Ishikawa (cell line): Measurements from ENCODE around the gene BACH2.

ENCODE experiments used
- EGR1 ChIP-seq: IDR thresholded peaks from 2 replicates; pipeline ENCODE4 v1.6.1; 2012
- RAD21 ChIP-seq: IDR thresholded peaks from 2 replicates; pipeline ENCODE4 v1.6.1; 2012; ENCODE audit warnings: low read depth
- TAF1 ChIP-seq: IDR thresholded peaks from 2 replicates; pipeline ENCODE4 v1.6.1; 2012; ENCODE audit warnings: low read depth, mild to moderate bottlenecking
- TF ChIP-seq, protein P1 (sequence below): IDR thresholded peaks from 2 replicates; pipeline ENCODE4 v1.6.1; 2012

DNA sequence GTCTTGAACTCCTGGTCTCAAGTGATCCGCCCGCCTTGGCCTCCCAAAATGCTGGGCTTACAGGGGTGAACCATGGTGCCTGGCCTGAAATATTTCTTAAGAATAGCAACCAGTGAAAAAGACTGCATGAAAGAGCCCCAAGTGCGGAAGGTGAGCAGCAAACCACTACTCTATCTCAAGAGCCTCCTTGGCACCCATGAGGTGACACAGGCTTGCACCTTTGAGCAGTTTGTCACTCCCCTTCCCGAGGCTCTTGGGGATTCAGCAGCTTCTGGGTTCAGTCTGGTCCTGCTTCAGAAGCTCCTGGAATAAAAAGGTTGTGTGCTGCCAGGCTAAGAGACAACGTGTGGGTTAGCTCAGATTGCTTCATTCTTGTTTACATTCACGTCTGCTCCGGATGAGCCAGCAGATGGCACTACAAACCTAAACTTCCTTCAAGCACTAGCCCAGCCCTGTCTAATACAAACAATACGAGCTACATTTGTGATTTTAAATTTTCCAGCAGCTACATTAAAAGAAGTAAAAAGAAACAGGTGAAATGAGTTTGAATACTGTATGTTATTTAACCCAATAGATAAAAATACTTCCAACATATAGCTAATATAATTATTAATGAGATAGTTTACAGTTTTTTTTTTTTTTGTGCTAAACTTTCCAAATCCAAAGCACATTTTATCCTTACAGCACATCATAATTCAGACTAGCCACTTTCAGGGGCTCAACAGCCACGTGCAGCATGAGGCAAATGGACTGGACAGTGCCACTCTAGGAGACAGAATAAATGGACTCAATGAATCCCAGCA is 356.2 kb downstream of the BACH2 start:
- TF ChIP-seq RAD21 = peak; percentile 94
- TF ChIP-seq, protein P1, sequence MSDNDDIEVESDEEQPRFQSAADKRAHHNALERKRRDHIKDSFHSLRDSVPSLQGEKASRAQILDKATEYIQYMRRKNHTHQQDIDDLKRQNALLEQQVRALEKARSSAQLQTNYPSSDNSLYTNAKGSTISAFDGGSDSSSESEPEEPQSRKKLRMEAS = no peak
- TF ChIP-seq TAF1 = no peak
- no peak for TF ChIP-seq EGR1
